Neural cell (in vitro differentiated cells): Measurements from ENCODE around the gene PPME1. TPM values are rescaled to one million over a fixed set of nuclear protein-coding genes. Genes with fewer than 3 reads are reported as not detected.

Experiments
- H2AFZ ChIP-seq: fragments of 200-600, 300-800 bp; sonication (generic), shearing (Covaris generic); 2 replicates; pipeline ENCODE4 v1.6.0; 2014; ENCODE audit warnings: low read depth, mild to moderate bottlenecking, antibody characterized with exemption, low read length, moderate library complexity
- H3F3A ChIP-seq: fragments of 200-600 bp; shearing (Covaris generic); 2 replicates; pipeline ENCODE4 v1.6.1; 2016; ENCODE audit warnings: mild to moderate bottlenecking, moderate library complexity, mixed read lengths, antibody characterized with exemption, low read length; ENCODE audit not compliant: insufficient read depth, poor library complexity, severe bottlenecking
- H3K27ac ChIP-seq: fragments of 200-600, 300-800 bp; sonication (generic), shearing (Covaris generic); 2 replicates; pipeline ENCODE4 v1.5.1; 2014; ENCODE audit warnings: mild to moderate bottlenecking, low read length, moderate library complexity
- H3K27me3 ChIP-seq: fragments of 300-800, 200-600 bp; sonication (generic), shearing (Covaris generic); 2 replicates; pipeline ENCODE4 v1.6.0; 2014; ENCODE audit warnings: mild to moderate bottlenecking, low read depth, low read length, moderate library complexity; ENCODE audit not compliant: insufficient read depth
- H3K36me3 ChIP-seq: fragments of 300-800, 200-600 bp; sonication (generic), shearing (Covaris generic); 2 replicates; pipeline ENCODE4 v1.5.1; 2014; ENCODE audit warnings: mild to moderate bottlenecking, antibody characterized with exemption, low read length, moderate library complexity; ENCODE audit not compliant: insufficient read depth
- H3K4me2 ChIP-seq: fragments of 300-800, 200-600 bp; sonication (generic), shearing (Covaris generic); 2 replicates; pipeline ENCODE4 v1.6.0; 2014; ENCODE audit warnings: mild to moderate bottlenecking, low read length
- H3K4me3 ChIP-seq: fragments of 300-800, 200-600 bp; sonication (generic), shearing (Covaris generic); 2 replicates; pipeline ENCODE4 v1.5.1; 2014; ENCODE audit warnings: mild to moderate bottlenecking, low read length, moderate library complexity
- H3K79me2 ChIP-seq: fragments of 200-600 bp; shearing (Covaris generic); replicated peaks from 2 replicates; pipeline ENCODE4 v1.6.0; 2014; ENCODE audit warnings: mild to moderate bottlenecking, low read length, moderate library complexity; ENCODE audit not compliant: insufficient read depth
- H3K9ac ChIP-seq: fragments of 300-800, 200-600 bp; sonication (generic), shearing (Covaris generic); 2 replicates; pipeline ENCODE4 v1.6.1; 2016; ENCODE audit warnings: mild to moderate bottlenecking, low read length, mixed read lengths
- H3K9me2 ChIP-seq: fragments of 200-600 bp; shearing (Covaris generic); 2 replicates; pipeline ENCODE4 v1.6.1; 2016; ENCODE audit warnings: mild to moderate bottlenecking, low read length, mixed read lengths; ENCODE audit not compliant: insufficient read depth
- H3K9me3 ChIP-seq: fragments of 200-600, 300-800 bp; sonication (generic), shearing (Covaris generic); 2 replicates; pipeline ENCODE4 v1.6.1; 2016; ENCODE audit warnings: mild to moderate bottlenecking, mixed run types, low read length, moderate library complexity, mixed read lengths
- H4K20me1 ChIP-seq: fragments of 200-600 bp; shearing (Covaris generic); 2 replicates; pipeline ENCODE4 v1.6.1; 2016; ENCODE audit warnings: mild to moderate bottlenecking, mixed run types; ENCODE audit not compliant: insufficient read depth
- CTCF ChIP-seq: fragments of 450-650 bp; IDR thresholded peaks from 2 replicates; pipeline ENCODE4 v1.5.1; 2014; ENCODE audit warnings: antibody characterized with exemption, mild to moderate bottlenecking, moderate library complexity; ENCODE audit not compliant: poor library complexity, severe bottlenecking
- EP300 ChIP-seq: fragments of 450-650 bp; conservative IDR thresholded peaks from 2 replicates; pipeline ENCODE4 v1.6.1; 2014; ENCODE audit warnings: antibody characterized with exemption, mild to moderate bottlenecking, moderate library complexity; ENCODE audit not compliant: poor library complexity, severe bottlenecking
- EZH2 ChIP-seq: fragments of 200-600, 300-800 bp; shearing (Covaris generic), sonication (generic); IDR thresholded peaks from 2 replicates; pipeline ENCODE4 v1.6.1; 2014; ENCODE audit warnings: antibody characterized with exemption, low read length, borderline replicate concordance, mild to moderate bottlenecking; ENCODE audit not compliant: insufficient read depth, poor library complexity, severe bottlenecking
- MXI1 ChIP-seq: fragments of 450-650 bp; conservative IDR thresholded peaks from 2 replicates; pipeline ENCODE4 v1.6.1; 2014; ENCODE audit warnings: antibody characterized with exemption, mild to moderate bottlenecking; ENCODE audit not compliant: poor library complexity, severe bottlenecking
- POLR2AphosphoS5 ChIP-seq: IDR thresholded peaks from 2 replicates; pipeline ENCODE4 v1.6.1; 2012
- RAD21 ChIP-seq: fragments of 450-650 bp; conservative IDR thresholded peaks from 2 replicates; pipeline ENCODE4 v1.6.1; 2014; ENCODE audit warnings: antibody characterized with exemption, mild to moderate bottlenecking, moderate library complexity
- REST ChIP-seq: IDR thresholded peaks from 2 replicates; pipeline ENCODE4 v1.6.1; 2012; ENCODE audit warnings: borderline replicate concordance
- SMC3 ChIP-seq: fragments of 450-650 bp; conservative IDR thresholded peaks from 2 replicates; pipeline ENCODE4 v1.6.1; 2014; ENCODE audit warnings: antibody characterized with exemption, mild to moderate bottlenecking, moderate library complexity; ENCODE audit not compliant: poor library complexity
- TAF1 ChIP-seq: IDR thresholded peaks from 2 replicates; pipeline ENCODE4 v1.6.1; 2012; ENCODE audit warnings: low read depth
- polyA plus RNA-seq: library from polyadenylated mRNA; depleted of rRNA; stranded (reverse); fragments of >200 nt; gene quantifications from 2 replicates; pipeline ENCODE4 v1.2.3, GENCODE V29; 2014

The PPME1 gene
- polyA plus RNA-seq, 1 donor from 2014 or later: 49.5 TPM

- no peak overlapping the region for H2AFZ ChIP-seq
- no peak overlapping the region for H3K27ac ChIP-seq
- H4K20me1 ChIP-seq: no peaks in the 10 kb centered on the region
- H3K36me3 ChIP-seq: no peaks in the 10 kb centered on the region
- H3K27me3 ChIP-seq: no peaks in the 10 kb centered on the region
- no peaks in the 10 kb centered on the region for H3K9me3 ChIP-seq
- no peaks in the 10 kb centered on the region for H3K79me2 ChIP-seq
- H3K9ac ChIP-seq: no peak overlapping the region
- no peaks in the 10 kb centered on the region for H3F3A ChIP-seq
- H3K9me2 ChIP-seq: no peaks in the 10 kb centered on the region
- no peak overlapping the region for H3K4me2 ChIP-seq
- TF ChIP-seq REST (no peak), CTCF (no peak), EP300 (no peak), SMC3 (no peak), POLR2AphosphoS5 (no peak), RAD21 (no peak), MXI1 (no peak), EZH2 (no peak), TAF1 (no peak)
- H3K4me3 ChIP-seq: no peak overlapping the region
Observed at GRCh38 chr11:74282914-74283371, 111.9 kb downstream of the PPME1 start.

DNA sequence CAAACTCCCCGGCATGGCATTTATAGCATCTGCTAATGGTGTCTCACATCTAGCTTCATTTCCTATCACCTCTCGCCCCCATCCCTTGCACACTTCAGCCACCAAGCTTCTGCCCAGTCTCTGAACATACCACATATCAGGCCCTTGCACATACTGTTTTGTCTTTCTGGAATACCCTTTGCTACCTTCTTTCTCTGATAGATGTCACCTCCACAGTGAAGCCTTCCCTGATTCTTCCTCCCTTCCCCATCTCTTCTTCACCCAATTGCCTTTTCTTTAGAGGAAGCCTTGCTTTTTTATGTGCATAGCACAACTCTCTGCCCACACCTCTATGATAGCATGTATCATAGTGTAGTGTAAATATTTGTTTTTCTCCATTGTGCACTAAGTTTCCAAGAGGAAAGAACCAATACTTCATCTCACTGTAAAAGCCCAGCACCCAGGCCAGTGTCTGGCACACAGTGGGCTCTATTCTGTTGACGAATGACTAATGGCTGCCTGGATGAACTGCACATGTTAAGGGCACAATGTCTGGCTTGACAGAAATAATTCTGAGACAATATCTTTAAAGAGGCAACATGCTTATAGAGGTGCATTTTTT, 112.6 kb downstream of the PPME1 start:
- H3K27ac ChIP-seq: no peak overlapping the region
- H3K27me3 ChIP-seq: no peaks in the 10 kb centered on the region
- H3K79me2 ChIP-seq: no peaks in the 10 kb centered on the region
- no peaks in the 10 kb centered on the region for H3K36me3 ChIP-seq
- TF ChIP-seq EZH2: no peak
- no peak for TF ChIP-seq SMC3
- no peak for TF ChIP-seq EP300
- TF ChIP-seq TAF1: no peak
- TF ChIP-seq RAD21: no peak
- TF ChIP-seq POLR2AphosphoS5: no peak
- TF ChIP-seq CTCF: no peak
- TF ChIP-seq MXI1: no peak
- TF ChIP-seq REST: no peak
- no peaks in the 10 kb centered on the region for H4K20me1 ChIP-seq
- no peak overlapping the region for H3K9ac ChIP-seq
- no peak overlapping the region for H3K4me3 ChIP-seq
- no peaks in the 10 kb centered on the region for H3K9me3 ChIP-seq
- H3K9me2 ChIP-seq: no peaks in the 10 kb centered on the region
- no peak overlapping the region for H3K4me2 ChIP-seq
- H3F3A ChIP-seq: no peaks in the 10 kb centered on the region
- H2AFZ ChIP-seq: no peak overlapping the region
